ENCODE measurements around the gene SLC6A4.

DNA sequence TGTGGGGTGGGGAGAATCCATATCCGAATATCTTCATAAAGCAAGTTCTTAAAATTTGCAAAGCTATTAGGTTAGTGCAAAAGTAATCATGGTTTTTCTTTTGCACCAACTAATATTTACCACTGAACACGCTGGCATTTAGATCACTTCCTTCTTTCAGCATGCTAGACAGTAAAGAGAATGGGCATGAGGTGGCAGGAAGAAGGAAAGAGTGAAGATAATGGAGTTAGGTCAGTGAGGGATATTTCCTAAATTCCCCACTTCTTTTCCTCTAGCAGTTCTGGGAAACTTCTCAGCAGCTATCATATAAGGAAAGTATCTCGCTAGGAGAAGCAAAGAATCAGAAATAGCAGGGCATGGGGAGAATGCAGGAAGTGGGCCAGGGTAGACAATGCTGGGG is 39.0 kb downstream of the SLC6A4 start:
- no peak for TF ChIP-seq MAX (IDR thresholded peaks at IDR 0.05)
- no peak for TF ChIP-seq EP300 (IDR thresholded peaks at IDR 0.05; ENCODE audit: borderline replicate concordance)
- TF ChIP-seq NFIC (IDR thresholded peaks at IDR 0.05): no peak
- no peak for TF ChIP-seq TEAD4 (IDR thresholded peaks at IDR 0.05)
- TF ChIP-seq, protein P1, sequence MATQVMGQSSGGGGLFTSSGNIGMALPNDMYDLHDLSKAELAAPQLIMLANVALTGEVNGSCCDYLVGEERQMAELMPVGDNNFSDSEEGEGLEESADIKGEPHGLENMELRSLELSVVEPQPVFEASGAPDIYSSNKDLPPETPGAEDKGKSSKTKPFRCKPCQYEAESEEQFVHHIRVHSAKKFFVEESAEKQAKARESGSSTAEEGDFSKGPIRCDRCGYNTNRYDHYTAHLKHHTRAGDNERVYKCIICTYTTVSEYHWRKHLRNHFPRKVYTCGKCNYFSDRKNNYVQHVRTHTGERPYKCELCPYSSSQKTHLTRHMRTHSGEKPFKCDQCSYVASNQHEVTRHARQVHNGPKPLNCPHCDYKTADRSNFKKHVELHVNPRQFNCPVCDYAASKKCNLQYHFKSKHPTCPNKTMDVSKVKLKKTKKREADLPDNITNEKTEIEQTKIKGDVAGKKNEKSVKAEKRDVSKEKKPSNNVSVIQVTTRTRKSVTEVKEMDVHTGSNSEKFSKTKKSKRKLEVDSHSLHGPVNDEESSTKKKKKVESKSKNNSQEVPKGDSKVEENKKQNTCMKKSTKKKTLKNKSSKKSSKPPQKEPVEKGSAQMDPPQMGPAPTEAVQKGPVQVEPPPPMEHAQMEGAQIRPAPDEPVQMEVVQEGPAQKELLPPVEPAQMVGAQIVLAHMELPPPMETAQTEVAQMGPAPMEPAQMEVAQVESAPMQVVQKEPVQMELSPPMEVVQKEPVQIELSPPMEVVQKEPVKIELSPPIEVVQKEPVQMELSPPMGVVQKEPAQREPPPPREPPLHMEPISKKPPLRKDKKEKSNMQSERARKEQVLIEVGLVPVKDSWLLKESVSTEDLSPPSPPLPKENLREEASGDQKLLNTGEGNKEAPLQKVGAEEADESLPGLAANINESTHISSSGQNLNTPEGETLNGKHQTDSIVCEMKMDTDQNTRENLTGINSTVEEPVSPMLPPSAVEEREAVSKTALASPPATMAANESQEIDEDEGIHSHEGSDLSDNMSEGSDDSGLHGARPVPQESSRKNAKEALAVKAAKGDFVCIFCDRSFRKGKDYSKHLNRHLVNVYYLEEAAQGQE (IDR thresholded peaks at IDR 0.05; ENCODE audit: low read depth): no peak
